Measurements from ENCODE around the gene GDI2.

GDI2 gene

GRCh38 chr10:5805260-5805659, 8.0 kb downstream of the GDI2 start:
- DNase-seq (ENCODE audit: low read depth, low spot score): no peak
- ChIA-PET CTCF (no interaction called here), POLR2A (no interaction called here)

GRCh38 chr10:5804386-5804785, 8.8 kb downstream of the GDI2 start:
- POLR2A ChIA-PET: no interaction called here
- CTCF ChIA-PET: no interaction called here
- no peak for TF ChIP-seq CTCF (IDR thresholded peaks at IDR 0.05; ENCODE audit: insufficient read depth, low read length, missing control alignments)
- no peak for DNase-seq (ENCODE audit: low read depth, low spot score)
- no peak overlapping the region for H3K4me3 ChIP-seq (ENCODE audit: low read depth, low read length)

More at GRCh38 chr10:5805260-5805659, 8.0 kb downstream of the GDI2 start:
- TF ChIP-seq CTCF (IDR thresholded peaks at IDR 0.05; ENCODE audit: insufficient read depth, low read length, missing control alignments): no peak
- H3K4me3 ChIP-seq (ENCODE audit: low read depth, low read length): no peak overlapping the region

- DNase-seq (ENCODE audit: low read depth, low spot score): no peak
- ChIA-PET CTCF (interaction anchor here (1.3 kb wide), 1 partner anchor 14 kb away, joined by 3 read pairs; no protein-coding TSS in a partner anchor), POLR2A (interaction anchor here (1.1 kb wide), 1 partner anchor 10 kb away, joined by 3 read pairs; no protein-coding TSS in a partner anchor)
Observed at GRCh38 chr10:5800782-5801181, 12.5 kb downstream of the GDI2 start.

GRCh38 chr10:5794236-5794635, 19.0 kb downstream of the GDI2 start:
- no peak for DNase-seq (ENCODE audit: low read depth, low spot score)
- ChIA-PET POLR2A (no interaction called here), CTCF (no interaction called here)
- H3K4me3 ChIP-seq (ENCODE audit: low read depth, low read length): no peak overlapping the region
- no peak for TF ChIP-seq CTCF (IDR thresholded peaks at IDR 0.05; ENCODE audit: insufficient read depth, low read length, missing control alignments)

More at GRCh38 chr10:5800782-5801181, 12.5 kb downstream of the GDI2 start:
- H3K4me3 ChIP-seq (ENCODE audit: low read depth, low read length): no peak overlapping the region
- no peak for TF ChIP-seq CTCF (IDR thresholded peaks at IDR 0.05; ENCODE audit: insufficient read depth, low read length, missing control alignments)

GRCh38 chr10:5789626-5790025, 23.6 kb downstream of the GDI2 start:
- DNase-seq (ENCODE audit: low read depth, low spot score): no peak
- no peak overlapping the region for H3K4me3 ChIP-seq (ENCODE audit: low read depth, low read length)
- ChIA-PET CTCF (interaction anchor here (1.0 kb wide), 1 partner anchor 8 kb away, joined by 3 read pairs; no protein-coding TSS in a partner anchor), POLR2A (no interaction called here)
- TF ChIP-seq CTCF (IDR thresholded peaks at IDR 0.05; ENCODE audit: insufficient read depth, low read length, missing control alignments): no peak

GRCh38 chr10:5788969-5789368, 24.3 kb downstream of the GDI2 start:
- POLR2A ChIA-PET: interaction anchor here (1.1 kb wide), 1 partner anchor 24 kb away, joined by 4 read pairs; the partner anchor contains the start of gene GDI2
- no peak for DNase-seq (ENCODE audit: low read depth, low spot score)
- CTCF ChIA-PET: no interaction called here

More at GRCh38 chr10:5788969-5789368, 24.3 kb downstream of the GDI2 start:
- no peak overlapping the region for H3K4me3 ChIP-seq (ENCODE audit: low read depth, low read length)
- TF ChIP-seq CTCF (IDR thresholded peaks at IDR 0.05; ENCODE audit: insufficient read depth, low read length, missing control alignments): no peak

Measured in AG04449 (cell line).